Measurements from ENCODE around the gene PLBD2.

The PLBD2 gene

DNA sequence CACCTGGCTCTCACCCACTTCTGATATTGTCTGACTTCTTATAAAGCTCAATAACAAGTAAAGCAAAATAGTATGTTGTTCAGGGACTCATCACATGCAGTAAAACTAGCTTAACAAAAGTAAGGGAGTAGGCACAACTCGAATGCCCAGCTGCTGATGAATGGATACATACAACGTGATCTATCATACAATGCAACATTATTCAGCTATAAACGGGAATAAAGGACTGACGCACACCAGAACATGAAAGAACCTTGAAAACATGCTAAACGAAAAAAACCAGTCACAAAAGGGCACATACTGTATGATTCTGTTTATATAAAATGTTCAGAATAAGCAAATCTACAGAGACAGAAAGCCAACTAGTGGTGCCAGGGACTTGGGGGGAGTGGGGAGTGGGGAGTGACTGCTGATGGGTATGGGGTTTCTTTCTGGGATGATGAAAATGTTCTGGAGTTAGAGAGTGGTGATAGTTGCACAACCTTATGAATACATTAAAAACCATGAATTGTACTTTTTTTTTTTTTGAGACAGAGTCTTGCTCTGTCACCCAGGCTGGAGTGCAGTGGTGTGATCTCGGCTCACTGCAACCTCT lies 11.1 kb downstream of the PLBD2 start:
- DNase-seq (ENCODE audit: low read depth) = no peak

- DNase-seq (ENCODE audit: low read depth) = no peak
Measured at GRCh38 chr12:113370923-113371682, 12.7 kb downstream of the PLBD2 start.

- DNase-seq (ENCODE audit: low read depth) = no peak
Measured at GRCh38 chr12:113371808-113372207, 13.4 kb downstream of the PLBD2 start.

GRCh38 chr12:113372371-113372770 lies 14.0 kb downstream of the PLBD2 start:
- DNase-seq (ENCODE audit: low read depth) = no peak

DNA sequence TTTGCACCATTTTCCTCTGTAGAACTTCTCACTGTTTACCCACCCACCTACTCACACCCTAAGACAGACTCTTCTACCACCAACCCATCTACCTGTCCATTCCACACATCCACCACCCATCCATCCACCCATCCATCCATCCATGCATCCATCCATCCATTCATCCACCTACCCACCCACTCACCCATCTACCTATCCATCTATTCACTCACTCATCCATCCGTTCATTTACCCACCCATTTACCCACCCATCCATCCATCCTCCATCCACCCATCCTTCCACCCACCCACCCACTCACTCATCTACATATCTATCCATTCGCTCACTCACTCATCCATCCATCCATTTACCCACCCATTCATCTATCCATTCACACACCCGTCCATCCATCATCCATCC lies 15.1 kb downstream of the PLBD2 start:
- no peak for DNase-seq (ENCODE audit: low read depth)

- no peak for DNase-seq (ENCODE audit: low read depth)
Measured at GRCh38 chr12:113373969-113374368, 15.6 kb downstream of the PLBD2 start.

- no peak for DNase-seq (ENCODE audit: low read depth)
Measured at GRCh38 chr12:113374823-113375428, 16.5 kb downstream of the PLBD2 start.

DNA sequence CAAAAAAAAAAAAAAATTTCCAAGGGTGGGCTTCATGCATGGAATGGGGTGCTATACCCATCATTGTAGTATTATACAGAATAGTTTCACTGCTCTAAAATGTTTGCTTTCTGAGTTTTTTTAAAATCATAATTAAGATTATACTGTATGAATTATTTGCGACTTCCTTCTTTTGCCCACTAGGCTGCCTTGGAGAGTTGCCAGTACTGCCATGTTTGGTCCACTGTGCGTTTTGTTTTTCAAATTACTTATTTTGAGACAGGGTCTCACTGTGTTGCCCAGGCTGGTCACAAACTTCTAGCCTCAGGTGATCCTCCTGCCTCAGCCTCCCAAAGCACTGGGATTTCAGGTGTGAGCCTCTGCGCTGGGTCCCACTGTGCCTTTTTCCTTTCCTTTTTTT lies 19.9 kb downstream of the PLBD2 start:
- no peak for DNase-seq (ENCODE audit: low read depth)

DNA sequence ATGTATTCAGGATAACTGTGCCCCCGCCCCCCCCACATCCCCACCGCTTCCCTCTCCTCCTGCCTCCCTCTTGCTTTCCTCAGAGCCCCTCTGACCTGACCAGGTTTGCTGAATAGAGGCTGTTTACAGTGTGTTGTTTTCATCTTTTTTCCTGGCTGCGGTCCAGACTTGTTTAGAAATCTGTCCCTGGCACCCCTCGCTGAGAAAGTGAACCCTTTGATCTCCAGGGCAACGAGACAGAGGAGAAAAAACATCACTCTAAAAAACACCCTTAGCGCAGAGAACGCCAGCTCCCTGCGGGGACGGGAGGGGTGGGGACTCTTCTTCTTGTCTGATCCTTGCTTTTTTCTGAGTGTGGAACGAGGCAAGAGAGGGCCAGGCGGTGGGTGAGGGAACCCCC lies 22.8 kb downstream of the PLBD2 start:
- DNase-seq (ENCODE audit: low read depth) = no peak

- DNase-seq (ENCODE audit: low read depth) = no peak
Measured at GRCh38 chr12:113382206-113382605, 23.8 kb downstream of the PLBD2 start.

- no peak for DNase-seq (ENCODE audit: low read depth)
Measured at GRCh38 chr12:113384778-113385177, 26.4 kb downstream of the PLBD2 start.

- DNase-seq (ENCODE audit: low read depth) = no peak
Measured at GRCh38 chr12:113385282-113385882, 27.0 kb downstream of the PLBD2 start.

DNA sequence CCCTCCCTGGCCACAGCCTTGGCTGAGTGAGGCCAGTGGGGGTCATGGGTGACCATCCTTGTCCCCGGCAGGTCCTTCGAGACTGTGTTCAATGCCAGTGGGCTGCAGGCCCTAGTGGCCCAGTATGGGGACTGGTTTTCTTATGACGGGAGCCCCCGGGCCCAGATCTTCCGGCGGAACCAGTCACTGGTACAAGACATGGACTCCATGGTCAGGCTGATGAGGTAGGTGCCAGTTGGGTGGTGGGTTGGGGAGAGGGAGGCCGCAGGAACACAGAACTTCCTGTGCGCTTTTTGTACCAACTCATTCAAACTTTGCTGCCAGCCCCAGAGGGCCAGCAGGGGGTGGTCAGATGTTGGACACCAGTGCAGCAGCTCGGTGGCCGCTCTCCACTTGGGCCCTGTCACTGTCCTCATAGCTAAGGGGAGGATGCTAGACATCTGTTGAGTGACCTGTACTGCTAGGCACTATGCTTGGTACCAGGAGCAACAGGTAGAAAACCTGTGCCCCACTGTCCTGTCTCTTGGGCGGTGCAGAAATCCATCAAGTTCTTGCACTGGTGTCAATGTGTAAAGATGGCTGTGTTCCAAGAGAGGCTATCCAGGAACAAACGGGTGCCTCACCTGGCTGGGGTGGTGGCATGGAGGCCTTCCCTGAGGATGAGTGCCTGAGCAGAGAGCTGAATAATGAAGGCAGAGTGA lies 28.6 kb downstream of the PLBD2 start:
- DNase-seq (ENCODE audit: low read depth) = no peak

DNA sequence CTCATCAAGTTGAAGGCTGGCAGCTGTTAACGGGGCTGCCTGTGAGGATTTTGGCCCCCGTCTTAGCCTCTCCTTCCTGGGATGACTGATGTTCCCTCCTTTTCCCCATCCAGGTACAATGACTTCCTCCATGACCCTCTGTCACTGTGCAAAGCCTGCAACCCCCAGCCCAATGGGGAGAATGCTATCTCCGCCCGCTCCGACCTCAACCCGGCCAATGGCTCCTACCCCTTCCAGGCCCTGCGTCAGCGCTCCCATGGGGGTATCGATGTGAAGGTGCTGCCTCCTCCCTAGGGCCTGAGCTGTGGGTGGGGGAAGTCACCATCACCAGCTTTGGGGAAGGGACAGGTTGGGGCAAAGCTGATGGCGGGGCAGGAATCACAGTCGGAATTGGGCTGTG lies 29.2 kb downstream of the PLBD2 start:
- DNase-seq (ENCODE audit: low read depth) = no peak

- DNase-seq (ENCODE audit: low read depth) = no peak
Measured at GRCh38 chr12:113388351-113388750, 30.0 kb downstream of the PLBD2 start.

DNA sequence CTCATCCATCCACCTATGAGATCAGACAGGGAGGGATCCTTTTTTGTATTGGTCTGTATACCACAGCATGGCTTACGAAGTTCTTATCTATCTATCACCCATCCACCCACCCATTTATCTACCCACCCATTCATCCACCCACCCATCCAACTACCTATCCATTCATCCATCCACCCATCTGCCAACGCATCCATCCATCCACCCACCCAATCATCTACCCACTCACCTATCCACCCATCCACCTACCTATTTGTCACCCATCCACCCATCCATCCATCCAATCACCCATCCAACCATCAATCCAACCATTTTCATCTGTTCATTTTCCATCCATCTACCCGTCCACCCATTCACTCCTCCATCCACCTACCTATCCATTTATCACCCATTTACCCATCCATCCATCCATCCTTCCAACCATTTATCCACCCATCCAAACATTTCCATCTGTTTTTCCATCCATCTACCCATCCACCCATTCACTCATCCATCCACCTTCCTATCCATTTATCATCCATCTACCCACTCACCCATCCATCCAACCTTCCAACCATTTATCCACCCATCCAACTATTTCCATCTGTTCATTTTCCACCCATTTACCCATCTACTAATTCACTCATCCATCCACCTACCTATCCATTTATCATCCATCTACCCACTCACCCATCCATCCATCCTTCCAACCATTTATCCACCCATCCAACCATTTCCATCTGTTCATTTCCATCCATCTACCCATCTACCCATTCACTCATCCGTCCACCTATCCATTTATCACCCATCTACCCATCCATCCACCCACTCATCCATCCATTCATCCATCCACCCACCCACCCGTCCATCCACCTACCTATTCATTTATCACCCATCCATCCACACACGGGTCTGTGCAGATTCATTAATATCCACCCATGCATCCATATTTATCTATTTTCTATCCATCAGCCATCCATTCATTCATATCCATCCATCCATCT lies 32.0 kb downstream of the PLBD2 start:
- DNase-seq (ENCODE audit: low read depth) = no peak

DNA sequence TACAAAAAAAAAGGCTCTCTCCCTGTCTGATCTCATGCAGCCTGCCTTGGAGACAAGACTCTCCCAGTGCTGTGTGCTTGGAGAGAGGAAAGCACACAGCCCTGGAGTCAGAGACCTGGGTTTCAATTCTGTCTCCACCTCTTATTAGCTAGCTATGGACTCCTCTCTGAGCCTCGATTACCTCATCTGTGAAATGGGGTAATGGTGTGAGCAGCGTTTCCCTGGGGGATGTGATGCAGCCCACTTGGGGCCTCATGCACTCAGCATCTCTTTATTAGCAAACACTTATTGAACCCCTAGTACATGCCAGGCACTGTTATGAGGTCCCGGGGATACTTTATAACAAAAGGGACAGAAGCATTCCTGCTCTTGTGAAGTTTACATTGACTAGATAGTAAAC lies 32.8 kb downstream of the PLBD2 start:
- no peak for DNase-seq (ENCODE audit: low read depth)

DNA sequence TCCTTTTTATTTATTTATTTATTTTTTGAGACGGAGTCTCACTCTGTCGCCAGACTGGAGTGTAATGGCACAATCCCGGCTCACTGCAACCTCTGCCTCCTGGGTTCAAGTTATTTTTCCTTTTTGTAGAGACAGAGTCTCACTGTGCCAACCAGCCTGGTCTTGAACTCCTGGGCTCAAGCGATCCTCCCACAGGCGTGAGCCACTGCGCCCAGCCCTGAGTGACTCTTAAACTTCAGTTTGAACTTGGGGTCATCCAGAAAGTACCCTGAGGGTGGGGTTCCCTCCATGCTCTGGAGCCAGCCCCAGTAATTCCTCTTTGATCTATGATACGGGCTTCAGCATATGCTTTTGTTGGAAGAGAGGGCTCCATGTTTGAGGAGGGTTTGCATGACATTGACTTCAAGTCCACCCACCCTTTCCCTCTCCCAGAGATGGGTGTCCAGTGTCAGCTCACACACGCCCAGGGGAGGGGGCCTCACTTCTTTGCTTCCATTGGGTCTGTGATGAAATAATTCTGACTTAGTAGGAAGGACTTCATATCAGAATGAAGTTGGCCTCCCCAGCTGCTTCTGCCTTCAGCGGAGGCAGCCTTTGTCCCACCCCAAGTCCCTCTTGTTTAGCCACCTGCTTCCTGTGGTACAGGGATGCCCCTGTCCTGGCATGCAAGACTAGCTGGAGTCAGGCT lies 33.4 kb downstream of the PLBD2 start:
- no peak for DNase-seq (ENCODE audit: low read depth)

DNA sequence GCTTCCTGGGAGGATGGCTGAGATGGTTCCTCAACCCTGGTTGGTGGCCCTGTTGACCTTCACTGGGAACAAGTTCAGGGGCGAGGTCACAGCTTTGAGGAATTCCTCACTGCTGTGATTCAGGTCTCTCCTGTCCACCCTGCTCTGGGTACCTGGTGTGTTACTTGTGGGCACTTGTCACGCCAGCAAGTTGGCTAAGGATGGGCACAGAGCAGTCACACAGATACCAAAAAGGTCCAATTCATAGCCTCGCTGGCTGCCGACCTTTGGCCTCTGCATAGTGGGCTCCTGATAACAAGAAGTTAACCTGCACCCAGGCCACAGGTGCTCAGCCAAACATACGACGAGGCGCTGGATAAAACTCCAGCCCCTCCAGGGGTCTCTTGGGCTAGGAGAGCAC lies 34.1 kb downstream of the PLBD2 start:
- no peak for DNase-seq (ENCODE audit: low read depth)

DNA sequence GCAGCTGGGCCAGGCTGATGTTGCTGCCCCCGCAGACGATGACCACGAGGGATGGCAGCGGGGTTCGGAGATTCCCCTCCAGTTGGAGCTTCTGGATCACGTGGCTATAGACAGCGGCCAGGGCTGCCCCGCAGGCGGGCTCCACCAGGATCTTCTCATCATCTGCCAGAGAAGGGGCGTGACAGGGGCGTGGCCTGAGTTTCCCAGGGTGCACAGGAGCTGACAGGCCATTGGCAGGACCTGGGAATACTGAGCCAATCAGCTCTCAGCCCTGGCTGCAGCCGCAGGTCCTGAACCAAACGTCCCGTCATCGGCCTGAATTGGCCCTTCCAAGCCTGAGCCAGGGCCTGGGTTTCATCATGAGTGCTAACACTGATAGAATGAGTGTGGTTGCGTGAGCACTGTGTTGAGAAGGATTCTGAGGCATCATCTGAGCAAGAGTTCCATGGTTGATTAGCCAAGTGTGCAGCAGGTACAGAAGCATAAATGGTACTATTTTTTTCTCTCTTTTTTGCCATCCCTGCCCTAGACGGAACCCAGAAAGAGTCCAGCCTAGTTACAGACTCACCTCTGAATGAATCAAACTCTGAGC lies 34.7 kb downstream of the PLBD2 start:
- DNase-seq (ENCODE audit: low read depth) = no peak
